DLD1 (cell line): Measurements from ENCODE around the gene PRSS48.
"Not testable (repeated sequence)": the region's sequence is repeated elsewhere in the genome, so short reads cannot be mapped to it uniquely, and the experiment has no call there.

Source experiments
- in situ Hi-C: cut with HindIII; loops from 2 replicates; pipeline ENCODE4 v1.10.0; 2017; ENCODE audit warnings: low sequenced_read_pairs

The PRSS48 gene

GRCh38 chr4:151276787-151277562, at the start of gene PRSS48:
Gene PRSS48, plus strand, starts transcription at chr4:151277161. Its CDS starts 12 bp downstream, at chr4:151277173.
- in situ Hi-C loops: no loop called here

GRCh38 chr4:151227172-151227571, 49.8 kb upstream of the PRSS48 start:
- in situ Hi-C loops: no loop called here

DNA sequence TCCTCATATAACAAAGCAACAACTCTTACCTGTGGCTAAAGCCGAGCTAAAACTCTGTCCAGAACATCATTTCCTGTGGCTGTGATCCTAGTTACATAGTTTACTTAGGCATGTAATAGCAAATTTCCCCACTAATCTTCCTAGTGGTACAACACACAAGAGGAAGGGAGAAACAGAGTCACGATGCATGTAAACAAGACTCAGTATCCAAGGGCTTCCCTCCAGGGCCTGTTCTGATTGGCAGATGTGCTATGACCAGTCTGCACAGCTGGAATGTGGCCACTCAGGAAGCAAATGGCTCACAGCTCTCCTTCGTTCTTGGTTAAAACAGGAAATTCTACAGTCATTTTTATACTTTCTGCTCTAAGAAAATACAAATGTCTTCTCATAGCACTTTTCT, 49.2 kb upstream of the PRSS48 start:
- in situ Hi-C loops: no loop called here

- in situ Hi-C loops: no loop called here
These were observed 48.5 kb upstream of the PRSS48 start for GRCh38 chr4:151228189-151229119.

- in situ Hi-C loops: no loop called here
These were observed 44.9 kb upstream of the PRSS48 start for GRCh38 chr4:151231915-151232595.

DNA sequence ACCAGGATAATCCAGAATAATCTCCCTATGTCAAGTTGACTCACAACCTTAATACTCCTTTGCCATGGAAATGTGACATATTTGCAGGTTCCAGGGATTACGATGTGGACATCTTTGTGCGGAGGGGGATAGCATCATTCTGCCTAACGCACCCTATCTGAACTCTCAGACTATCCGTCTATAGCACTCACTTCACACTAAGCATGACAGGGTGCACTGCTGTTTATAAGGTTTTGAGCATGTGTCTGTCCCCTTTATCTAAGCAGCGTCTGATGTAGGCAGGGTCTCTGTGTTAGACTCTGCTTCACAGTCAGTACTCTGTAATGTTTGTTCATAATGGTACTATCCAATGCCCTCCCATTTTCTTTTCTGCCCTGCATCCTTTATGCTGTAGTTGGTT, 43.4 kb upstream of the PRSS48 start:
- in situ Hi-C loops: no loop called here

DNA sequence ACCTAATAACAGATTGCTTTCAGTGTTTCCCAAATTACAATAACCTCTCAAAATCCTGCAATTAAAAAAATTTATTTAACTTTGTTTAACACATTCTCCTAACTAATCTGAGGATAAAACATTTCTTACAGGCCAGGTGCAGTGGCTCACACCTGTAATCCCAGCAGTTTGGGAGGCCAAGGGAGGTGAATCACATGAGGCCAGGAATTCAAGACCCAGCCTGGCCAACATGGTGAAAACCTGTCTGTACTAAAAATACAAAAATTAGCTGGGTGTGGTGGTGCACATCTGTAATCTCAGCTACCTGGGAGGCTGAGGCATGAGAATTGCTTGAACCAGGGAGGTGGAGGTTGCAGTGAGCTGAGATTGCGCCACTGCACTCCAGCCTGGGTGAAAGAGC, 41.6 kb upstream of the PRSS48 start:
- in situ Hi-C loops: not testable (repeated sequence)

GRCh38 chr4:151236036-151236435, 40.9 kb upstream of the PRSS48 start:
- in situ Hi-C loops: no loop called here

GRCh38 chr4:151238477-151238876, 38.5 kb upstream of the PRSS48 start:
- in situ Hi-C loops: no loop called here

DNA sequence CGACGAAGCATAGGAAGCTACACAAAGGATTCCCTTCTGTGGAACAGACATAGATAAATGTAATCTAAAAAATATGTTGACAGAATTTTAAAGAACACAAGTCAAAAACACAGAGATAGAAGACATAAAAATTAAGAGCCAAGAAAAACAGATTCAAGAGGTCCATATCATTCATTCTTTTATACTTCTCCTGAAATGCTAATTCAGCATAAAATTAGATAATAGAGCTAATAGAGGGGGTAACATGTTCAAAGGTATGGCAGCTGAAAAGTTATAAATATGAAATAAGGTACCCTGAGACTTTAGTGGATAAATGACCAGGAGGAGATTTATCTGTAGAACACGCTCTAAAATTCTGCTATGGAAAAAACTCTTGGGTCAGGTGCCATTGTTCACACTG, 37.4 kb upstream of the PRSS48 start:
- in situ Hi-C loops: no loop called here

DNA sequence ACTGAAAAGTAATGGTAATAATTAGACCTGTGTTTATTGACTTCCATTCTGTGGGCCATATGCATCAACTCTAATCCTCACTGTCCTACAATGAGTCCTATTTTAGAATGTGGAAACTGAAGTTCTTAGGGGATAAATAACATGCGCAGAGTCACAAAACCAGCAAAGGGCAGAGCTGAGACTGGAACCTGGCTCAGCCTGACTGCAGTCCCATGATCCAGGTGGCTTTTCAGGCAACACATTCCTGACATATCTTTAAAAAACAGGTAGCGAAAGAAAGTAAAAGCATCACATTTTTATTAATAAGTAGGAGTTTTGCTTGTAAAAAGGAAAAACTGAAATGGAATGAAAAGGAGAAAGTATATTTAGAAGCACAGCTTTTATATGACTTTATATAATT, 34.7 kb upstream of the PRSS48 start:
- in situ Hi-C loops: no loop called here

DNA sequence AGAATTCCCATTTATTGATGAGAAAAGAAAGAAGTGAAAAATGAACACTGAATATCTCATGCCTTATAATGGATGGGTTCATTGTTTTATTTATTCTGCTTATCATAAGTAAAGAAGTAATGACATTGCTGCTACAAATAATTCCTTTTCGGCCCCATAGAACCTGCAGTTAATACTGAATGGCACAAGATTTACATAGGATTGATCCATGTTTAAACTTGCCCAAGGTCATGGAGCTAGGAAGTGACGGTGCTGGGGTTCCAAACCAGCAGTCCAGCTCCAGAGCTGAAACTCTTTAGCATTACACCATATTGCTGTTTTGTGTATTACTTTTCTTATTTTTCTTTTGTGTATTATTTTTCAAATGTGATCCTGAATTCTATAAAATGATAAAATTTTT, 30.2 kb upstream of the PRSS48 start:
- in situ Hi-C loops: no loop called here

DNA sequence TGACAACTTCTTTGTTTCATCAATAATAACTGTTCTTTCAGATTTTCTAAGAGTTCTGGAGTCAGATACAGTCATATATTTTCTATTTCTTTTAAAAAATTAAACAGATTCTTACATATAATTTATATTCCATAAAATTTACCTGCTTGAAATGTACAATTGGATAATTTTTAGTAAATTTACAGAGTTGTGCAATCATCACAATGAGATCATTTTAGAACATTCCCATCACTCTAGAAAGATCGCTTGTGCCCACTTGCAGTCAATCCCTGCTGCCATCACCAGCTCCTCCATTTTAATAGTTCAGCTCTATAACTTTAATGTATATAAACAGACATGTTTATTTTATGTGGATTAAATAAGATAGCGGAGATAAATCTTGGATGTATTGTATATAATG, 29.6 kb upstream of the PRSS48 start:
- in situ Hi-C loops: no loop called here

DNA sequence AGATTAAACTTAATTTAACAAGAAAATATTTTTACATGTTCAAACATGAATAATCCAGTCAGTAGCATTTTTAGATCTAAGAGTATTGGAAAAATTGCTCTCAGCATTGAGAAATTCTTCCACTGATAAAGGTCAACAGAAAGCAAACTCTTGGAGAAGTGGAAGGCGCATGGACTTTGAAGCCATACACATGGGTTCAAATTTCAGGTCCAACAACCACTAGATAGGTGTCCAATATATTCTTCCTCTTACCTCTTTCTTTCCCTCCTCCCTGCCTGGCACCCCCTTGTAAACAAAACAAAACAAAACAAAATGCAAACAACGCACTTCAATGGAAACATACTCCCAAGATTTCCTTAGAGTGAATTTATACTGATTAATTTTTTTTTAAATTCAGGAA, 28.4 kb upstream of the PRSS48 start:
- in situ Hi-C loops: no loop called here

DNA sequence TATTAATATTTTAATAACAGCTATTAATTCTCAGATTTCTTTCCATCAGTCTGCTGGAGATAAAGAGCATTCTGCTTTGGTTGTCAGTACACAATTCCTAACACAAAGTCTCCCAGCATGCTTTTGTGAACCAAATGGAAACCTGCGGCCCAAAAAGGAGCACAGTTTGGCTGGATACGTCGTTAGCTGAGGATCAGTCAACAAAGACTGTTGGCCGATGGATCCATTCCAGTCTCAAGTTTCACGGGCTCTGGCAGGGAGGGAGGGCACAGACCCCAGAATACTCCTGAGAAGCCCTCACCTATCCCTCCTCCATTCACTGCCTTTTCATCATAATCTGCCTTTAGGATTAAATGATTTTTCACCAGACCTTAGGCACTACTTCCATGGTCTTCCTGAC, 26.3 kb upstream of the PRSS48 start:
- in situ Hi-C loops: no loop called here

GRCh38 chr4:151251603-151252304, 25.2 kb upstream of the PRSS48 start:
- in situ Hi-C loops: no loop called here

DNA sequence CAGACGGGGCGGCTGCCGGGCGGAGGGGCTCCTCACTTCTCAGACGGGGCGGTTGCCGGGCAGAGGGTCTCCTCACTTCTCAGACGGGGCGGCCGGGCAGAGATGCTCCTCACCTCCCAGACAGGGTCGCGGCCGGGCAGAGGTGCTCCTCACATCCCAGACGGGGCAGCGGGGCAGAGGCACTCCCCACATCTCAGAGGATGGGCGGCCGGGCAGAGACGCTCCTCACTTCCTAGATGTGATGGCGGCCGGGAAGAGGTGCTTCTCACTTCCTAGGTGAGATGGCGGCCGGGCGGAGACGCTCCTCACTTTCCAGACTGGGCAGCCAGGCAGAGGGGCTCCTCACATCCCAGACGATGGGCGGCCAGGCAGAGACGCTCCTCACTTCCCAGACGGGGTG, 21.7 kb upstream of the PRSS48 start:
- in situ Hi-C loops: not testable (repeated sequence)

DNA sequence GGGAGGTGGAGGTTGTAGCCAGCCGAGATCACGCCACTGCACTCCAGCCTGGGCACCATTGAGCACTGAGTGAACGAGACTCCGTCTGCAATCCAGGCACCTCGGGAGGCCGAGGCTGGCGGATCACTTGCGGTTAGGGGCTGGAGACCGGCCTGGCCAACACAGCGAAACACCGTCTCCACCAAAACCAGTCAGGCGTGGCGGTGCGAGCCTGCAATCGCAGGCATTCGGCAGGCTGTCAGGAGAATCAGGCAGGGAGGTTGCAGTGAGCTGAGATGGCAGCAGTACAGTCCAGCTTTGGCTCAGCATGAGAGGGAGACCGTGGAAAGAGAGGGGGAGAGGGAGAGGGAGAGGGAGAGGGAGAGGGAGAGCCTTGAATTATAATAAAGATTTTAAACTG, 21.3 kb upstream of the PRSS48 start:
- in situ Hi-C loops: not testable (repeated sequence)

- in situ Hi-C loops: no loop called here
These were observed 20.8 kb upstream of the PRSS48 start for GRCh38 chr4:151256134-151256533.

DNA sequence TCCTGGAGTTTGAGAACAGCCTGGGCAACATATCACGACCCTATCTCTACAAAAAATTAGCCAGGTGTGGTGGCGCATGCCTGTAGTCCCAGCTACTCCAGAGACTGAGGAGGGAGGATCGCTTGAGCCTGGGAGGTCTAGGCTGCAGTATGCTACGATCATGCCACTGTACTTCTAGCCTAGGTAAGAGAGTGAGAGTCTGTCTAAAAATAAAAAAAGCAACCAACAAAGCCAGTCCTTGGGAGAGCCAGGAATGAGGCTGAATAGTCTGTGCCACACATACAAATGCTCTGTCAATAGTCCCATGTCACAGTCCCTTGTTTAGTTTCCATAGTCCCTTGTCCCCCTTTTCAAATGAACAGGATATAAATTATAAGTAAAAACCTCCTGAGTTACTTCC, 19.3 kb upstream of the PRSS48 start:
- in situ Hi-C loops: no loop called here

DNA sequence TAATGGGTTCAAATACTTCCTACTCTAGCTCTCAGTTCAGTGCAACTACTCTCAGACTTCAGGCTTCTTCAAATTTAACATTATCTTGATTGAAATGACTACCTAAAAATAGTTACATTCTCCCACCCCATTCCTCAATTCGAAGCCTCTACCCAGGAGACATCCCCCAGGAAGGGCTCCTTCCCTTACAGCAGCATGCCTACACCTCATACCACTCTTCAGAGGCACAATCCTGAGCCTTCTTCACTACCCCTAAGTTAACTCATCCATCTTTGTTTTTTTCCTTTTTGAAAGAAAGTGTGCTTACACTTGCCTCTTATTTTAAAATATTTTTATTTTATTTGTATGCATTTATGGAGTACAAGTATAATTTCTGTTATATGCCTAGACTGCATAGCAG, 17.2 kb upstream of the PRSS48 start:
- in situ Hi-C loops: no loop called here
